Measurements from ENCODE around the gene ELAVL3. TPM values are rescaled to one million over a fixed set of nuclear protein-coding genes. Genes with fewer than 3 reads are reported as not detected.

ELAVL3 gene
- total and polyA plus RNA-seq, 2 donors from 2014 or later: 0.22 TPM; not detected in 1

GRCh38 chr19:11486661-11487503 lies 6.0 kb upstream of the ELAVL3 start:
- no peak overlapping the region for H3K27ac ChIP-seq (ENCODE audit: low read depth in 2 of 2, low read length in 2 of 2)
- H3K27me3 ChIP-seq (ENCODE audit: control insufficient read depth, insufficient read depth, low read length): peaks cover 4% of the 10 kb centered on the region
- no peak overlapping the region for H3K4me3 ChIP-seq (ENCODE audit: low read length in 3 of 3)
- peaks cover 0 to 4% (median 0%) of the 10 kb centered on the region in 3 donors for H3K4me1 ChIP-seq (ENCODE audit: control insufficient read depth in 2 of 3, insufficient read depth in 2 of 3, low read depth in 1 of 3, low read length in 3 of 3)
- FAIRE-seq (no peak), DNase-seq (no peak)
- H3K9ac ChIP-seq (ENCODE audit: low read length in 3 of 3): no peak overlapping the region
- no peak for TF ChIP-seq CTCF (IDR thresholded peaks at IDR 0.05; ENCODE audit: borderline replicate concordance, extremely low read depth, insufficient read depth)
- H3K9me3 ChIP-seq (ENCODE audit: control insufficient read depth in 2 of 3, insufficient read depth in 1 of 3, low read length in 3 of 3): no peaks in the 10 kb centered on the region
- peaks cover 0 to 7% (median 0%) of the 10 kb centered on the region in 3 donors for H3K36me3 ChIP-seq (ENCODE audit: control insufficient read depth in 2 of 3, insufficient read depth in 3 of 3, low read length in 3 of 3)
- intact Hi-C loops (cut with DNase I): loop anchor here (10.0 kb wide), 1 partner anchor 452 kb away; no protein-coding TSS in a partner anchor

GRCh38 chr19:11485245-11485837 lies 4.5 kb upstream of the ELAVL3 start:
- Histone ChIP-seq H3K36me3 (ENCODE audit: control insufficient read depth in 2 of 3, insufficient read depth in 3 of 3, low read length in 3 of 3) (peaks cover 0 to 7% (median 0%) of the 10 kb centered on the region in 3 donors), H3K9ac (ENCODE audit: low read length in 3 of 3) (no peak overlapping the region), H3K9me3 (ENCODE audit: control insufficient read depth in 2 of 3, insufficient read depth in 1 of 3, low read length in 3 of 3) (no peaks in the 10 kb centered on the region), H3K4me1 (ENCODE audit: control insufficient read depth in 2 of 3, insufficient read depth in 2 of 3, low read depth in 1 of 3, low read length in 3 of 3) (peaks cover 0 to 4% (median 0%) of the 10 kb centered on the region in 3 donors), H3K4me3 (ENCODE audit: low read length in 3 of 3) (no peak overlapping the region), H3K27ac (ENCODE audit: low read depth in 2 of 2, low read length in 2 of 2) (no peak overlapping the region), H3K27me3 (ENCODE audit: control insufficient read depth, insufficient read depth, low read length) (peaks cover 11% of the 10 kb centered on the region)
- FAIRE-seq (no peak), DNase-seq (no peak)
- intact Hi-C loops (cut with DNase I): loop anchor here (10.0 kb wide), 1 partner anchor 451 kb away; no protein-coding TSS in a partner anchor
- no peak for TF ChIP-seq CTCF (IDR thresholded peaks at IDR 0.05; ENCODE audit: borderline replicate concordance, extremely low read depth, insufficient read depth)

- H3K27ac ChIP-seq (ENCODE audit: low read depth in 2 of 2, low read length in 2 of 2): no peak overlapping the region
- intact Hi-C loops (cut with DNase I): loop anchor here (10.0 kb wide), 1 partner anchor 449 kb away; no protein-coding TSS in a partner anchor
- DNase-seq: no peak
These were observed 2.7 kb upstream of the ELAVL3 start for GRCh38 chr19:11483366-11484111.

More at GRCh38 chr19:11483366-11484111, 2.7 kb upstream of the ELAVL3 start:
- H3K9ac ChIP-seq (ENCODE audit: low read length in 3 of 3): no peak overlapping the region
- no peaks in the 10 kb centered on the region for H3K36me3 ChIP-seq (ENCODE audit: control insufficient read depth in 2 of 3, insufficient read depth in 3 of 3, low read length in 3 of 3)
- no peaks in the 10 kb centered on the region for H3K9me3 ChIP-seq (ENCODE audit: control insufficient read depth in 2 of 3, insufficient read depth in 1 of 3, low read length in 3 of 3)
- H3K4me1 ChIP-seq (ENCODE audit: control insufficient read depth in 2 of 3, insufficient read depth in 2 of 3, low read depth in 1 of 3, low read length in 3 of 3): peaks cover 0 to 6% (median 0%) of the 10 kb centered on the region in 3 donors
- no peak for TF ChIP-seq CTCF (IDR thresholded peaks at IDR 0.05; ENCODE audit: borderline replicate concordance, extremely low read depth, insufficient read depth)
- peaks cover 11% of the 10 kb centered on the region for H3K27me3 ChIP-seq (ENCODE audit: control insufficient read depth, insufficient read depth, low read length)
- no peak for FAIRE-seq
- H3K4me3 ChIP-seq (ENCODE audit: low read length in 3 of 3): no peak overlapping the region

All from kidney (tissue), 14 donors.